SK-N-SH (cell line): ENCODE results near the gene JOSD2. TPM values are rescaled to one million over a fixed set of nuclear protein-coding genes. Genes with fewer than 3 reads are reported as not detected.

Experiments used
- CTCF ChIA-PET: fragments of 300-600, 350-600 bp; formaldehyde crosslinking; extraction: SDS; loops from one replicate; lab custom pipeline; 2021; lab: Yijun Ruan, JAX
- POLR2A ChIA-PET: fragments of 350-600 bp; sonication (Branson Sonifier 250); formaldehyde crosslinking; extraction: SDS; loops from one replicate; lab custom pipeline; 2020; ENCODE audit warnings: antibody characterized with exemption, inconsistent platforms; lab: Yijun Ruan, JAX
- DNase-seq: peaks from one replicate; pipeline ENCODE4 v3.0.0; 2012
- H2AFZ ChIP-seq: fragments of 200-600 bp; sonication (generic); 2 replicates; pipeline ENCODE4 v1.8.1; 2016; ENCODE audit warnings: antibody characterized with exemption, mild to moderate bottlenecking, low read depth
- H3F3A ChIP-seq: fragments of 200-600 bp; sonication (generic); replicated peaks from 2 replicates; pipeline ENCODE3; 2016; ENCODE audit warnings: antibody characterized with exemption, mild to moderate bottlenecking; ENCODE audit not compliant: insufficient read depth
- H3K27ac ChIP-seq, 2 experiments: fragments of 200-500 bp in 1 of 2; fragments of 200-600 bp in 1 of 2; sonication (Bioruptor generic) in 1 of 2; sonication (generic), shearing (Covaris generic) in 1 of 2; 2 replicates each; pipeline versions ENCODE4 v1.5.1 to v1.6.1; 2014 to 2016; ENCODE audit warnings: low read depth in 2 of 2, inconsistent platforms in 1 of 2, low read length in 1 of 2, mild to moderate bottlenecking in 1 of 2, mixed read lengths in 1 of 2
- H3K27me3 ChIP-seq: fragments of 200-600 bp; sonication (generic), shearing (Covaris generic); 2 replicates; pipeline ENCODE4 v1.6.1; 2016; ENCODE audit warnings: mixed run types; ENCODE audit not compliant: insufficient read depth
- H3K36me3 ChIP-seq, 2 experiments: fragments of 200-500 bp in 1 of 2; fragments of 200-600 bp in 1 of 2; sonication (Bioruptor generic) in 1 of 2; sonication (generic) in 1 of 2; replicated peaks in 1 of 2; 2 replicates each; pipeline versions ENCODE3 to v1.5.1; 2014 to 2016; ENCODE audit warnings: low read length in 1 of 2, mild to moderate bottlenecking in 1 of 2; ENCODE audit not compliant: insufficient read depth in 2 of 2, control insufficient read depth in 1 of 2
- H3K4me1 ChIP-seq, 2 experiments: fragments of 200-500 bp in 1 of 2; fragments of 200-600 bp in 1 of 2; sonication (Bioruptor generic) in 1 of 2; sonication (generic), shearing (Covaris generic) in 1 of 2; 2 replicates each; pipeline versions ENCODE4 v1.5.1 to v1.6.1; 2014 to 2016; ENCODE audit warnings: low read depth in 1 of 2, low read length in 1 of 2, mixed run types in 1 of 2; ENCODE audit not compliant: insufficient read depth in 2 of 2, control insufficient read depth in 1 of 2
- H3K4me2 ChIP-seq: fragments of 200-600 bp; sonication (generic), shearing (Covaris generic); 2 replicates; pipeline ENCODE4 v1.6.1; 2017; ENCODE audit warnings: mixed run types
- H3K4me3 ChIP-seq, 2 experiments: fragments of 200-500 bp in 1 of 2; fragments of 200-600 bp in 1 of 2; sonication (Bioruptor generic) in 1 of 2; sonication (generic), shearing (Covaris generic) in 1 of 2; 2 replicates each; pipeline versions ENCODE4 v1.5.1 to v1.8.1; 2014 to 2016; ENCODE audit warnings: low read depth in 2 of 2, inconsistent platforms in 1 of 2, low read length in 1 of 2, mild to moderate bottlenecking in 1 of 2, mixed read lengths in 1 of 2, moderate library complexity in 1 of 2
- H3K79me2 ChIP-seq: fragments of 200-600 bp; sonication (generic); 2 replicates; pipeline ENCODE4 v1.8.1; 2017; ENCODE audit warnings: mild to moderate bottlenecking; ENCODE audit not compliant: insufficient read depth
- H3K9ac ChIP-seq: fragments of 200-600 bp; sonication (generic); 2 replicates; pipeline ENCODE4 v1.6.1; 2017; ENCODE audit warnings: mixed run types
- H3K9me2 ChIP-seq: fragments of 200-600 bp; sonication (generic); 2 replicates; pipeline ENCODE4 v1.6.1; 2017; ENCODE audit warnings: mixed run types
- H3K9me3 ChIP-seq: fragments of 200-600 bp; sonication (generic); 2 replicates; pipeline ENCODE4 v1.6.1; 2017; ENCODE audit warnings: mixed run types, mild to moderate bottlenecking, moderate library complexity
- H4K20me1 ChIP-seq: fragments of 200-600 bp; sonication (generic); 2 replicates; pipeline ENCODE4 v1.6.1; 2017; ENCODE audit warnings: mild to moderate bottlenecking, mixed run types; ENCODE audit not compliant: insufficient read depth
- CHD2 ChIP-seq: fragments of 150-350 bp; IDR thresholded peaks from 2 replicates; pipeline ENCODE4 v1.6.1; 2018; ENCODE audit warnings: low read length; ENCODE audit not compliant: partially characterized antibody
- FOXJ3 ChIP-seq: sonication (generic); formaldehyde crosslinking; IDR thresholded peaks from 2 replicates; pipeline ENCODE4 v1.5.1; 2020; ENCODE audit warnings: mild to moderate bottlenecking, missing genetic modification reagents
- FOXM1 ChIP-seq: IDR thresholded peaks from 2 replicates; pipeline ENCODE4 v1.4.0; 2012; ENCODE audit warnings: low read depth, mild to moderate bottlenecking
- MEF2A ChIP-seq: IDR thresholded peaks from 2 replicates; pipeline ENCODE4 v1.4.0; 2012; ENCODE audit warnings: low read depth, borderline replicate concordance
- MXI1 ChIP-seq: IDR thresholded peaks from 2 replicates; pipeline ENCODE4 v1.6.1; 2012; ENCODE audit warnings: mild to moderate bottlenecking, low read depth, low read length, improper control_type of control experiment
- NFIC ChIP-seq: IDR thresholded peaks from 2 replicates; pipeline ENCODE4 v1.4.0; 2012; ENCODE audit warnings: borderline replicate concordance
- RFX5 ChIP-seq: IDR thresholded peaks from 2 replicates; pipeline ENCODE4 v1.6.1; 2012; ENCODE audit warnings: mild to moderate bottlenecking, improper control_type of control experiment, low read length
- TCF12 ChIP-seq: IDR thresholded peaks from 2 replicates; pipeline ENCODE4 v1.4.0; 2012
- TEAD4 ChIP-seq: IDR thresholded peaks from 2 replicates; pipeline ENCODE4 v1.4.0; 2012; ENCODE audit warnings: mild to moderate bottlenecking, borderline replicate concordance; ENCODE audit not compliant: insufficient read depth
- USF1 ChIP-seq: IDR thresholded peaks from 2 replicates; pipeline ENCODE4 v1.4.0; 2012; ENCODE audit warnings: low read depth, borderline replicate concordance
- WGBS: methylation state at CpG from one replicate; pipeline ENCODE4 v1.1.6; 2017; ENCODE audit warnings: low lambda C conversion rate; 5-methylcytosine and 5-hydroxymethylcytosine counted together
- polyA plus RNA-seq, 3 experiments: library from polyadenylated mRNA; depleted of rRNA; stranded (reverse); fragments of >200 nt; gene quantifications; 2 replicates each; pipeline ENCODE4 v1.2.3, GENCODE V29; 2012
- TF ChIP-seq, protein P1 (sequence below): IDR thresholded peaks from 2 replicates; pipeline ENCODE4 v1.6.1; 2012; ENCODE audit warnings: mild to moderate bottlenecking, low read depth, low read length, moderate library complexity

JOSD2 gene
- polyA plus RNA-seq, 1 of the 3 experiments (the other 2 are of a cell fraction) = 81.2 TPM

DNA sequence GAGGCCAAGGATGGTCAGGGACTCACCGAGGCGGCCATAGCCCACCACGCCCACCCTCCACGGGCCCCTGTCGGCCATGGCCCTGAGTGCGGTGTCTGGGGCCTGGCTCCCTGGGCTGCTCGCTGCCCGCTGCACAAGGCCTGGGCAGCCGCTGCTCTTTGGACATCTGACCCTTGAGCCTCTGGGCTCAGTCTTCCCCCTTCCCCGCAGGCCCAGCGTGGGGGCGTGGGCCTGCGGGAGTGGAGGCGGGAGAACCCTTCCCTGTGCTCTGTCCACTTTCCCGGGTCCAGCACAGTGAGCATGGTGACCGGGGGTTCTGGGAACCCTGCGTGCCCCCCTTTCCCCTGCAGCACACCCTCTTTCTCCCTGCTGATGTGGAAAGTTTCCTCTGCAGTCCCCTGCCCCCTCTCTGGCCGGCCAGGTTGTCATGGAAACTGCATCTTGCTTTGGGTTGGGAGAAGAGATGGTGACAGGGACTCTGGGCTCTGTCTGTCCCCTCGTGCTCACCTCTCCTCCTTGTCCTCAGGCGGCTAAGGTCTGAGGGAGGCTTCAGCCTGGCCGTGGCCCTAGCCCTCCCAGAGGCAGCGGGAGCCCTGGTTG, 2.9 kb upstream of the JOSD2 start, which contains the start of gene ASPDH:
TSS of gene ASPDH (minus strand) at position 168 of the 600 bp plus-strand sequence. CDS start at position 78, 90 bp downstream.
- TF ChIP-seq CHD2 (no peak), MXI1 (peak; percentile 4; the same call in 1 of the 2 replicates)
- H2AFZ ChIP-seq = no peak within 1 kb of the TSS
- no peaks in the 10 kb centered on the region for H3K9me3 ChIP-seq
- H3K4me2 ChIP-seq = no peak within 1 kb of the TSS
- H3K36me3 ChIP-seq = no peaks in the 10 kb centered on the region
- ChIA-PET CTCF (interaction anchor here (1.1 to 6.1 kb wide), 4 partner anchors 24 to 94 kb away, joined by 3 to 54 read pairs (median 4); no protein-coding TSS in a partner anchor), POLR2A (no interaction called here)
- H3K9ac ChIP-seq = no peak within 1 kb of the TSS
- peaks cover 14% of the 10 kb centered on the region; the same call in 1 of the 2 replicates for H3K79me2 ChIP-seq
- H3K27ac ChIP-seq = peak within 1 kb of the TSS in 1 of 2 experiments; percentile 98; a peak in 2 of 4 replicates
- no peaks in the 10 kb centered on the region for H3F3A ChIP-seq
- H3K27me3 ChIP-seq = no peaks in the 10 kb centered on the region
- no peaks in the 10 kb centered on the region for H3K9me2 ChIP-seq
- H4K20me1 ChIP-seq = no peaks in the 10 kb centered on the region
- 65% methylated on average over 13 of the region's 22 CpGs for WGBS
- H3K4me3 ChIP-seq = peak within 1 kb of the TSS in 1 of 2 experiments; percentile 37; a peak in 1 of 4 replicates
- peak; percentile 67 for DNase-seq
- peaks cover 0 to 41% of the 10 kb centered on the region in 2 experiments; a peak in 1 of 4 replicates for H3K4me1 ChIP-seq

DNA sequence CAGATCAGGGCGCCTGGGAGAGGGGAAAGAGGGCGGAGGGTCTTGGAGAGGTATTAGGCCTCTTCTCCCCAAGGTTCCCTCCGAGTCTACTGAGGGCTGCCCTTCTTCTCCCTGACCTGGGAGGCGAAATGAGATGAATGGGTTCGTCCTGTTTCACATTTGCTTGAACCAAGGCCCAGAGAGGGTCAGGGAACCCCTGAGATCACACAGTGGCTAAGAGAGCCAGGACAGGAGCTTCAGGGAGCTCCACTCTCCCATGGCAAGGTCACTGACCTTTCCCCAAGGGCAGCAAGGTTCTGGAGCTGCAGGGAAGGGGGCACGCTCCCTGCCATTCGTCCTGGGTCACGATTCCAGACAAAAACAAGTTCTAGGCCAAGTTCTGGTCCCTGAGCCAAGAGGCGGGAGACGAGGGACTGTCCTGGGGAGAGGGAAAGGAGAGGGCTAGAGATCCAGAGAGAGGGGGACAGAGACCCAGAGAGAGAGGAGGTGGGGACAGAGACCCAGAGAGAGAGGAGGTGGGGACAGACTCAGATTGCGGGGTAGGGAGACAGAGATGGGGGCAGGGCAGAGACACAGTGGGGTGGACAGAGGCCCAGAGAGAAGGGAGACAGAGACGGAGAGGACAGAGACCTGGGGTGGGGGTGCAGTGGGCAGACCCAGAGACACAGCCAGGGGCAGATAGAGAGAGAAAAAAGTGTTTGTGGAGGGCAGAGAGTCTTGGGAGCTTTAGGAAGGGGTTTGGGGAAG, 2.2 kb upstream of the JOSD2 start:
- Histone ChIP-seq H4K20me1 (no peaks in the 10 kb centered on the region), H3K4me2 (no peak overlapping the region), H3K9me2 (no peaks in the 10 kb centered on the region), H3K27ac (peak overlapping the region in 1 of 2 experiments; percentile 98; a peak in 2 of 4 replicates), H3K4me1 (peaks cover 0 to 41% of the 10 kb centered on the region in 2 experiments; a peak in 1 of 4 replicates), H3K9ac (no peak overlapping the region), H3K36me3 (no peaks in the 10 kb centered on the region), H3K9me3 (no peaks in the 10 kb centered on the region), H3K79me2 (peaks cover 14% of the 10 kb centered on the region; the same call in 1 of the 2 replicates), H3K4me3 (no peak overlapping the region; a peak in 1 of 4 replicates), H3K27me3 (no peaks in the 10 kb centered on the region), H2AFZ (no peak overlapping the region), H3F3A (no peaks in the 10 kb centered on the region)
- CTCF ChIA-PET = interaction anchor here (1.1 to 6.1 kb wide), 5 partner anchors 9 to 43 kb away, joined by 3 to 54 read pairs (median 4); no protein-coding TSS in a partner anchor
- DNase-seq = no peak
- POLR2A ChIA-PET = no interaction called here
- WGBS = 91% methylated on average over 12 of the region's 12 CpGs
- TF ChIP-seq CHD2 (no peak), TCF12 (no peak), MXI1 (no peak)

GRCh38 chr19:50512112-50512998, 1.4 kb upstream of the JOSD2 start:
- Histone ChIP-seq H3K27ac (peak overlapping the region; percentile 71 to 98; a peak in 3 of 4 replicates), H4K20me1 (no peaks in the 10 kb centered on the region), H2AFZ (no peak overlapping the region), H3K9ac (peak overlapping the region; percentile 57; the same call in 1 of the 2 replicates), H3K4me1 (peaks cover 0 to 41% of the 10 kb centered on the region in 2 experiments; a peak in 1 of 4 replicates), H3K4me3 (peak overlapping the region in 1 of 2 experiments; percentile 83; a peak in 3 of 4 replicates), H3K79me2 (peaks cover 14% of the 10 kb centered on the region; the same call in 1 of the 2 replicates), H3F3A (no peaks in the 10 kb centered on the region), H3K27me3 (no peaks in the 10 kb centered on the region), H3K9me3 (no peaks in the 10 kb centered on the region), H3K9me2 (no peaks in the 10 kb centered on the region), H3K36me3 (no peaks in the 10 kb centered on the region), H3K4me2 (peak overlapping the region; percentile 70)
- no peak for DNase-seq
- POLR2A ChIA-PET = interaction anchor here (2.5 kb wide), 1 partner anchor 143 kb away, joined by 7 read pairs; no protein-coding TSS in a partner anchor
- CTCF ChIA-PET = interaction anchor here (1.1 to 6.1 kb wide), 4 partner anchors 10 to 44 kb away, joined by 3 to 54 read pairs (median 8); no protein-coding TSS in a partner anchor
- 77% methylated on average over 20 of the region's 36 CpGs for WGBS
- TF ChIP-seq USF1 = no peak
- TF ChIP-seq, protein P1, sequence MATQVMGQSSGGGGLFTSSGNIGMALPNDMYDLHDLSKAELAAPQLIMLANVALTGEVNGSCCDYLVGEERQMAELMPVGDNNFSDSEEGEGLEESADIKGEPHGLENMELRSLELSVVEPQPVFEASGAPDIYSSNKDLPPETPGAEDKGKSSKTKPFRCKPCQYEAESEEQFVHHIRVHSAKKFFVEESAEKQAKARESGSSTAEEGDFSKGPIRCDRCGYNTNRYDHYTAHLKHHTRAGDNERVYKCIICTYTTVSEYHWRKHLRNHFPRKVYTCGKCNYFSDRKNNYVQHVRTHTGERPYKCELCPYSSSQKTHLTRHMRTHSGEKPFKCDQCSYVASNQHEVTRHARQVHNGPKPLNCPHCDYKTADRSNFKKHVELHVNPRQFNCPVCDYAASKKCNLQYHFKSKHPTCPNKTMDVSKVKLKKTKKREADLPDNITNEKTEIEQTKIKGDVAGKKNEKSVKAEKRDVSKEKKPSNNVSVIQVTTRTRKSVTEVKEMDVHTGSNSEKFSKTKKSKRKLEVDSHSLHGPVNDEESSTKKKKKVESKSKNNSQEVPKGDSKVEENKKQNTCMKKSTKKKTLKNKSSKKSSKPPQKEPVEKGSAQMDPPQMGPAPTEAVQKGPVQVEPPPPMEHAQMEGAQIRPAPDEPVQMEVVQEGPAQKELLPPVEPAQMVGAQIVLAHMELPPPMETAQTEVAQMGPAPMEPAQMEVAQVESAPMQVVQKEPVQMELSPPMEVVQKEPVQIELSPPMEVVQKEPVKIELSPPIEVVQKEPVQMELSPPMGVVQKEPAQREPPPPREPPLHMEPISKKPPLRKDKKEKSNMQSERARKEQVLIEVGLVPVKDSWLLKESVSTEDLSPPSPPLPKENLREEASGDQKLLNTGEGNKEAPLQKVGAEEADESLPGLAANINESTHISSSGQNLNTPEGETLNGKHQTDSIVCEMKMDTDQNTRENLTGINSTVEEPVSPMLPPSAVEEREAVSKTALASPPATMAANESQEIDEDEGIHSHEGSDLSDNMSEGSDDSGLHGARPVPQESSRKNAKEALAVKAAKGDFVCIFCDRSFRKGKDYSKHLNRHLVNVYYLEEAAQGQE = no peak
- no peak for TF ChIP-seq FOXJ3
- TF ChIP-seq MXI1 = no peak
- TF ChIP-seq TEAD4 = no peak
- TF ChIP-seq FOXM1 = no peak
- no peak for TF ChIP-seq NFIC
- TF ChIP-seq RFX5 = no peak
- TF ChIP-seq MEF2A = no peak
